ENCODE measurements around the gene PPFIBP1.

PPFIBP1 gene

GRCh38 chr12:27575090-27575761 is 51.2 kb downstream of the PPFIBP1 start:
- DNase-seq (ENCODE audit: low spot score) (no peak), ATAC-seq (ENCODE audit: low read depth) (no peak)
- TF ChIP-seq CTCF (IDR thresholded peaks at IDR 0.05; ENCODE audit: poor library complexity, severe bottlenecking) = no peak
- Histone ChIP-seq H3K36me3 (ENCODE audit: low read depth) (no peaks in the 10 kb centered on the region), H3K9me3 (ENCODE audit: severe bottlenecking) (no peaks in the 10 kb centered on the region), H3K4me1 (ENCODE audit: insufficient read depth, poor library complexity, severe bottlenecking) (peaks cover 49% of the 10 kb centered on the region), H3K27ac (ENCODE audit: poor library complexity, severe bottlenecking) (peak overlapping the region; percentile 74), H3K27me3 (ENCODE audit: insufficient read depth, poor library complexity, severe bottlenecking) (no peaks in the 10 kb centered on the region), H3K4me3 (ENCODE audit: severe bottlenecking) (no peak overlapping the region)

- no peaks in the 10 kb centered on the region for H3K9me3 ChIP-seq (ENCODE audit: severe bottlenecking)
- no peak overlapping the region for H3K4me3 ChIP-seq (ENCODE audit: severe bottlenecking)
- no peak for DNase-seq (ENCODE audit: low spot score)
- no peaks in the 10 kb centered on the region for H3K27me3 ChIP-seq (ENCODE audit: insufficient read depth, poor library complexity, severe bottlenecking)
- TF ChIP-seq CTCF (IDR thresholded peaks at IDR 0.05; ENCODE audit: poor library complexity, severe bottlenecking) = no peak
- H3K4me1 ChIP-seq (ENCODE audit: insufficient read depth, poor library complexity, severe bottlenecking) = peaks cover 49% of the 10 kb centered on the region
- H3K27ac ChIP-seq (ENCODE audit: poor library complexity, severe bottlenecking) = peak overlapping the region; percentile 74
- H3K36me3 ChIP-seq (ENCODE audit: low read depth) = no peaks in the 10 kb centered on the region
- no peak for ATAC-seq (ENCODE audit: low read depth)
These were observed 51.7 kb downstream of the PPFIBP1 start for GRCh38 chr12:27575762-27576118.

DNA sequence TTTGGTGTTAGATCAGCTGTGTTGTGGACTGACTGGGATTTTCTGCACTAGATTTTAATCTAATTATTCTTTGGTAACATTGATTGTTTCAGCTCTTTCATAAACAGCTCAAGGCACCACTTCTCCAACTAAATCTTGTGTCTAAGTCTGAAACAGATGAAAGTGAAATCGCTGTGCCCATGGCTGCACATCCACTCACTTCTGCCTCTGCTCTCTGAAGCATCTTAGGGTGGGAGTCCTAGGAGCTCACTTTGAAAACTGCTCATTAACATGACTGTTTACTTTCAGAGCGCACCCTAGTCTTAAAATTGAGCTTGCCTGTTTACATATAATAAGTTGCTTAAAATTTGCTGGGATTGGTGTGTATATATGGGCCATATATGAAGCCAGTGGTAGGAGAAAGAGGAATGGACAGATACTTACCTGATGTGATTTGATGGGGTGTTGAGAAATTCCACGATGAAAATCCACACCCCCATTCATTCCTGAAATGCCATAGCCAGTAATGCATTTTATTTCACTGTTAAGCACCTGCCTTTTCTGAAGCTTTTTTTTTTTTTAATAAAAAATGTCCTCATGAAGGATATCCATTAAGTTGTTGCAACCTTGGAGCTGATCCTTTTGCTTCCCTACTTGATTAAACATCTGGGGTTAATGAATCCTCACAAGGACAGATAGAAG is 52.8 kb downstream of the PPFIBP1 start:
- no peaks in the 10 kb centered on the region for H3K36me3 ChIP-seq (ENCODE audit: low read depth)

GRCh38 chr12:27577688-27578087 is 53.7 kb downstream of the PPFIBP1 start:
- Histone ChIP-seq H3K4me1 (ENCODE audit: insufficient read depth, poor library complexity, severe bottlenecking) (peaks cover 39% of the 10 kb centered on the region), H3K4me3 (ENCODE audit: severe bottlenecking) (no peak overlapping the region), H3K9me3 (ENCODE audit: severe bottlenecking) (no peaks in the 10 kb centered on the region), H3K27me3 (ENCODE audit: insufficient read depth, poor library complexity, severe bottlenecking) (no peaks in the 10 kb centered on the region), H3K27ac (ENCODE audit: poor library complexity, severe bottlenecking) (no peak overlapping the region), H3K36me3 (ENCODE audit: low read depth) (no peaks in the 10 kb centered on the region)
- no peak for TF ChIP-seq CTCF (IDR thresholded peaks at IDR 0.05; ENCODE audit: poor library complexity, severe bottlenecking)
- DNase-seq (ENCODE audit: low spot score) = no peak
- no peak for ATAC-seq (ENCODE audit: low read depth)

More for the DNA sequence above, 52.8 kb downstream of the PPFIBP1 start:
- no peak for TF ChIP-seq CTCF (IDR thresholded peaks at IDR 0.05; ENCODE audit: poor library complexity, severe bottlenecking)
- DNase-seq (ENCODE audit: low spot score) = no peak
- no peaks in the 10 kb centered on the region for H3K27me3 ChIP-seq (ENCODE audit: insufficient read depth, poor library complexity, severe bottlenecking)
- H3K27ac ChIP-seq (ENCODE audit: poor library complexity, severe bottlenecking) = no peak overlapping the region
- no peaks in the 10 kb centered on the region for H3K9me3 ChIP-seq (ENCODE audit: severe bottlenecking)
- no peak overlapping the region for H3K4me3 ChIP-seq (ENCODE audit: severe bottlenecking)
- ATAC-seq (ENCODE audit: low read depth) = no peak
- H3K4me1 ChIP-seq (ENCODE audit: insufficient read depth, poor library complexity, severe bottlenecking) = peaks cover 46% of the 10 kb centered on the region

Measured in RWPE2 (cell line).